SJSA1 (cell line): ENCODE data around the gene TCTN1. TPM values are rescaled to one million over a fixed set of nuclear protein-coding genes. Genes with fewer than 3 reads are reported as not detected.
"Not testable (repeated sequence)": the region's sequence is repeated elsewhere in the genome, so short reads cannot be mapped to it uniquely, and the experiment has no call there.

Source experiments
- DNase-seq, 2 experiments: peaks; one replicate each; pipeline ENCODE4 v3.0.0-alpha.2; 2015 to 2020; ENCODE audit warnings: low spot score in 2 of 2, low read depth in 1 of 2
- H3K27ac ChIP-seq: fragments of 250-450 bp; sonication (Bioruptor Pico); 2 replicates; pipeline ENCODE4 v1.5.1; 2020; ENCODE audit warnings: mild to moderate bottlenecking, moderate library complexity
- H3K27me3 ChIP-seq: fragments of 250-450 bp; sonication (Bioruptor Pico); replicated peaks from 2 replicates; pipeline ENCODE4 v1.5.1; 2020; ENCODE audit warnings: mild to moderate bottlenecking, moderate library complexity
- H3K36me3 ChIP-seq: fragments of 250-450 bp; sonication (Bioruptor Pico); 2 replicates; pipeline ENCODE4 v1.5.1; 2020; ENCODE audit warnings: mild to moderate bottlenecking
- H3K4me1 ChIP-seq: fragments of 250-450 bp; sonication (Bioruptor Pico); replicated peaks from 2 replicates; pipeline ENCODE4 v1.6.1; 2021; ENCODE audit warnings: mild to moderate bottlenecking
- H3K4me3 ChIP-seq: fragments of 250-450 bp; sonication (Bioruptor Pico); 2 replicates; pipeline ENCODE4 v1.5.1; 2020; ENCODE audit warnings: mild to moderate bottlenecking
- H3K9me3 ChIP-seq: fragments of 250-450 bp; sonication (Bioruptor Pico); replicated peaks from 2 replicates; pipeline ENCODE4 v1.5.1; 2020; ENCODE audit warnings: mild to moderate bottlenecking
- total RNA-seq: library from RNA; depleted of rRNA; stranded (reverse); fragments of >200 nt; shearing (Covaris generic); gene quantifications from 2 replicates; pipeline ENCODE4 v1.2.3, GENCODE V29; 2014; rRNA removed

The TCTN1 gene
- 20.5 and 23.3 TPM in 2 replicates for total RNA-seq

GRCh38 chr12:110613771-110614684 lies at the start of gene TCTN1:
TCTN1 (plus strand) TSS chr12:110614129; CDS start chr12:110614183, 54 bp downstream.
- DNase-seq, result peak; percentile 87 to 97
- peak within 1 kb of the TSS; percentile 28 for H3K27ac ChIP-seq
- no peaks in the 10 kb centered on the region for H3K36me3 ChIP-seq
- no peaks in the 10 kb centered on the region for H3K27me3 ChIP-seq
- H3K4me3 ChIP-seq, result peak within 1 kb of the TSS; percentile 48
- H3K4me1 ChIP-seq, result peaks cover 8% of the 10 kb centered on the region
- H3K9me3 ChIP-seq, result no peaks in the 10 kb centered on the region

- Histone ChIP-seq H3K27ac (no peak overlapping the region), H3K27me3 (no peaks in the 10 kb centered on the region), H3K4me1 (peaks cover 19% of the 10 kb centered on the region), H3K9me3 (peaks cover 18% of the 10 kb centered on the region), H3K4me3 (no peak overlapping the region), H3K36me3 (peaks cover 8% of the 10 kb centered on the region)
- DNase-seq, result no peak
Observed at GRCh38 chr12:110564471-110564991, 49.4 kb upstream of the TCTN1 start.

- no peak overlapping the region; the same call in 1 of the 2 replicates for H3K27ac ChIP-seq
- H3K4me3 ChIP-seq, result no peak overlapping the region
- peaks cover 8% of the 10 kb centered on the region for H3K36me3 ChIP-seq
- H3K9me3 ChIP-seq, result peaks cover 21% of the 10 kb centered on the region
- DNase-seq, result no peak
- no peaks in the 10 kb centered on the region for H3K27me3 ChIP-seq
- H3K4me1 ChIP-seq, result peaks cover 19% of the 10 kb centered on the region
Observed at GRCh38 chr12:110565894-110566871, 47.7 kb upstream of the TCTN1 start.

- Histone ChIP-seq H3K27ac (no peak overlapping the region), H3K4me1 (peaks cover 19% of the 10 kb centered on the region), H3K27me3 (no peaks in the 10 kb centered on the region), H3K9me3 (peaks cover 29% of the 10 kb centered on the region), H3K4me3 (no peak overlapping the region), H3K36me3 (peaks cover 16% of the 10 kb centered on the region)
- no peak for DNase-seq
Observed at GRCh38 chr12:110566993-110567392, 46.9 kb upstream of the TCTN1 start.

GRCh38 chr12:110568752-110569151 lies 45.2 kb upstream of the TCTN1 start:
- no peak overlapping the region for H3K27ac ChIP-seq
- no peak for DNase-seq
- H3K4me3 ChIP-seq, result no peak overlapping the region
- peaks cover 17% of the 10 kb centered on the region for H3K4me1 ChIP-seq
- no peaks in the 10 kb centered on the region for H3K27me3 ChIP-seq
- H3K9me3 ChIP-seq, result peaks cover 37% of the 10 kb centered on the region
- H3K36me3 ChIP-seq, result peaks cover 17% of the 10 kb centered on the region

- not testable (repeated sequence) for H3K27ac ChIP-seq, DNase-seq, H3K4me3 ChIP-seq, H3K27me3 ChIP-seq
- Histone ChIP-seq H3K36me3 (peaks cover 17% of the 10 kb centered on the region), H3K9me3 (peaks cover 37% of the 10 kb centered on the region), H3K4me1 (peaks cover 10% of the 10 kb centered on the region)
Observed at GRCh38 chr12:110569838-110570237, 44.1 kb upstream of the TCTN1 start.

GRCh38 chr12:110570798-110571197 lies 43.1 kb upstream of the TCTN1 start:
- not testable (repeated sequence) for H3K4me3 ChIP-seq, H3K4me1 ChIP-seq, H3K27ac ChIP-seq, DNase-seq, H3K27me3 ChIP-seq
- H3K9me3 ChIP-seq, result peaks cover 37% of the 10 kb centered on the region
- H3K36me3 ChIP-seq, result peaks cover 17% of the 10 kb centered on the region

- Histone ChIP-seq H3K9me3 (peaks cover 25% of the 10 kb centered on the region), H3K27ac (no peak overlapping the region), H3K4me3 (no peak overlapping the region), H3K4me1 (peaks cover 19% of the 10 kb centered on the region), H3K36me3 (peaks cover 8% of the 10 kb centered on the region), H3K27me3 (no peaks in the 10 kb centered on the region)
- no peak for DNase-seq
Observed at GRCh38 chr12:110574044-110574443, 39.9 kb upstream of the TCTN1 start.

GRCh38 chr12:110574717-110575230 lies 39.2 kb upstream of the TCTN1 start:
- not testable (repeated sequence) for DNase-seq, H3K27ac ChIP-seq, H3K36me3 ChIP-seq, H3K4me3 ChIP-seq, H3K27me3 ChIP-seq
- Histone ChIP-seq H3K4me1 (peaks cover 24% of the 10 kb centered on the region), H3K9me3 (peaks cover 17% of the 10 kb centered on the region)

GRCh38 chr12:110575326-110575725 lies 38.6 kb upstream of the TCTN1 start:
- no peak for DNase-seq

GRCh38 chr12:110576504-110576903 lies 37.4 kb upstream of the TCTN1 start:
- no peak overlapping the region for H3K27ac ChIP-seq
- H3K36me3 ChIP-seq, result peaks cover 6% of the 10 kb centered on the region; the same call in 1 of the 2 replicates
- H3K27me3 ChIP-seq, result no peaks in the 10 kb centered on the region
- H3K4me1 ChIP-seq, result peaks cover 26% of the 10 kb centered on the region
- H3K4me3 ChIP-seq, result no peak overlapping the region
- H3K9me3 ChIP-seq, result peaks cover 13% of the 10 kb centered on the region
- no peak for DNase-seq

More at GRCh38 chr12:110575326-110575725, 38.6 kb upstream of the TCTN1 start:
- H3K9me3 ChIP-seq, result peaks cover 17% of the 10 kb centered on the region
- peaks cover 8% of the 10 kb centered on the region; the same call in 1 of the 2 replicates for H3K36me3 ChIP-seq
- H3K4me1 ChIP-seq, result peaks cover 24% of the 10 kb centered on the region
- H3K4me3 ChIP-seq, result no peak overlapping the region
- no peak overlapping the region for H3K27ac ChIP-seq
- H3K27me3 ChIP-seq, result no peaks in the 10 kb centered on the region

- Histone ChIP-seq H3K36me3 (peaks cover 10% of the 10 kb centered on the region), H3K4me1 (peaks cover 30% of the 10 kb centered on the region), H3K9me3 (peaks cover 2% of the 10 kb centered on the region; the same call in 1 of the 2 replicates), H3K4me3 (peak overlapping the region; percentile 18), H3K27ac (peak overlapping the region; percentile 97), H3K27me3 (no peaks in the 10 kb centered on the region)
- DNase-seq, result peak in 1 of 2 experiments; percentile 75
Observed at GRCh38 chr12:110577864-110578693, 35.9 kb upstream of the TCTN1 start.
